Neuronal stem cell (in vitro differentiated cells): ENCODE results near the gene FAM174C.

Experiments
- DNase-seq: peaks from one replicate; pipeline ENCODE4 v3.0.0-alpha.2; 2013; ENCODE audit warnings: low spot score
- H2AFZ ChIP-seq: one replicate; pipeline ENCODE4 v1.6.1; 2013; ENCODE audit warnings: mild to moderate bottlenecking, low read length, inconsistent platforms
- H2AK5ac ChIP-seq: 2 replicates; pipeline ENCODE4 v1.6.1; 2013; ENCODE audit warnings: low read depth, mild to moderate bottlenecking, inconsistent platforms, low read length, moderate library complexity, mixed read lengths
- H2BK120ac ChIP-seq: 2 replicates; pipeline ENCODE4 v1.6.1; 2013; ENCODE audit warnings: low read depth, mild to moderate bottlenecking, inconsistent platforms, low read length, moderate library complexity, mixed read lengths
- H2BK12ac ChIP-seq: one replicate; pipeline ENCODE4 v1.6.1; 2013; ENCODE audit warnings: low read length, inconsistent platforms
- H2BK15ac ChIP-seq: 2 replicates; pipeline ENCODE4 v1.6.1; 2013; ENCODE audit warnings: mild to moderate bottlenecking, low read length, inconsistent platforms, mixed read lengths
- H2BK5ac ChIP-seq: one replicate; pipeline ENCODE4 v1.6.1; 2013; ENCODE audit warnings: inconsistent platforms, mild to moderate bottlenecking, low read length, moderate library complexity
- H3K14ac ChIP-seq: one replicate; pipeline ENCODE4 v1.6.1; 2013; ENCODE audit warnings: low read length, inconsistent platforms
- H3K18ac ChIP-seq: 2 replicates; pipeline ENCODE4 v1.6.1; 2013; ENCODE audit warnings: low read length, inconsistent platforms
- H3K23ac ChIP-seq: 2 replicates; pipeline ENCODE4 v1.6.1; 2013; ENCODE audit warnings: low read depth, mild to moderate bottlenecking, mixed read lengths, low read length, inconsistent platforms; ENCODE audit not compliant: poor library complexity
- H3K27ac ChIP-seq: replicated peaks from 3 replicates; pipeline ENCODE4 v1.5.1; 2013; ENCODE audit warnings: low read length, inconsistent platforms
- H3K27me3 ChIP-seq, 3 experiments: 2 replicates each; pipeline ENCODE4 v1.6.1; 2013; ENCODE audit warnings: low read length in 3 of 3, mild to moderate bottlenecking in 2 of 3, inconsistent platforms in 1 of 3, low read depth in 1 of 3, mixed read lengths in 1 of 3, moderate library complexity in 1 of 3; ENCODE audit not compliant: control insufficient read depth in 3 of 3, insufficient read depth in 3 of 3
- H3K36me3 ChIP-seq, 2 donors: replicated peaks in 1 of 2; 2 replicates each; pipeline ENCODE4 v1.6.1; 2013; ENCODE audit warnings: low read length in 2 of 2; ENCODE audit not compliant: control insufficient read depth in 2 of 2, insufficient read depth in 2 of 2
- H3K4ac ChIP-seq: 2 replicates; pipeline ENCODE4 v1.6.1; 2013; ENCODE audit warnings: inconsistent platforms, mild to moderate bottlenecking, low read length, moderate library complexity
- H3K4me1 ChIP-seq, 2 donors: 1 replicate in 1 of 2; 2 replicates in 1 of 2; pipeline ENCODE4 v1.6.1; 2013; ENCODE audit warnings: low read length in 2 of 2, low read depth in 1 of 2; ENCODE audit not compliant: control insufficient read depth in 2 of 2, insufficient read depth in 1 of 2
- H3K4me2 ChIP-seq: one replicate; pipeline ENCODE4 v1.6.1; 2013; ENCODE audit warnings: mild to moderate bottlenecking, low read length, inconsistent platforms; ENCODE audit not compliant: insufficient read depth, poor library complexity, severe bottlenecking
- H3K4me3 ChIP-seq, 2 donors: 2 replicates each; pipeline ENCODE4 v1.5.1; 2013; ENCODE audit warnings: low read length in 2 of 2, mild to moderate bottlenecking in 2 of 2, inconsistent platforms in 1 of 2, moderate library complexity in 1 of 2
- H3K79me1 ChIP-seq: one replicate; pipeline ENCODE4 v1.6.1; 2013; ENCODE audit warnings: low read depth, mild to moderate bottlenecking, inconsistent platforms, low read length, moderate library complexity
- H3K9ac ChIP-seq: one replicate; pipeline ENCODE4 v1.6.1; 2013; ENCODE audit warnings: mild to moderate bottlenecking, low read depth, low read length, inconsistent platforms; ENCODE audit not compliant: poor library complexity
- H3K9me3 ChIP-seq, 2 donors: replicated peaks in 1 of 2; 2 replicates each; pipeline versions ENCODE3 to v1.6.1; 2013; ENCODE audit warnings: low read length in 2 of 2, mild to moderate bottlenecking in 2 of 2, inconsistent platforms in 1 of 2, low read depth in 1 of 2, mixed read lengths in 1 of 2, moderate library complexity in 1 of 2; ENCODE audit not compliant: control insufficient read depth in 2 of 2, insufficient read depth in 1 of 2
- H4K8ac ChIP-seq: one replicate; pipeline ENCODE4 v1.6.1; 2013; ENCODE audit warnings: low read depth, mild to moderate bottlenecking, inconsistent platforms, low read length, moderate library complexity
- H4K91ac ChIP-seq: one replicate; pipeline ENCODE4 v1.6.1; 2013; ENCODE audit warnings: low read length, low read depth, mild to moderate bottlenecking, inconsistent platforms; ENCODE audit not compliant: poor library complexity
- WGBS, 2 donors: extraction: QIAGEN DNeasy Blood & Tissue Kit; methylation state at CpG; one replicate each; pipeline ENCODE4 v1.1.7; 2013; ENCODE audit warnings: missing lambda C conversion rate in 2 of 2, mixed read lengths in 1 of 2; ENCODE audit not compliant: insufficient read length in 2 of 2, insufficient replicate concordance in 1 of 2; ENCODE audit errors: extremely low coverage in 2 of 2; 5-methylcytosine and 5-hydroxymethylcytosine counted together

FAM174C gene

DNA sequence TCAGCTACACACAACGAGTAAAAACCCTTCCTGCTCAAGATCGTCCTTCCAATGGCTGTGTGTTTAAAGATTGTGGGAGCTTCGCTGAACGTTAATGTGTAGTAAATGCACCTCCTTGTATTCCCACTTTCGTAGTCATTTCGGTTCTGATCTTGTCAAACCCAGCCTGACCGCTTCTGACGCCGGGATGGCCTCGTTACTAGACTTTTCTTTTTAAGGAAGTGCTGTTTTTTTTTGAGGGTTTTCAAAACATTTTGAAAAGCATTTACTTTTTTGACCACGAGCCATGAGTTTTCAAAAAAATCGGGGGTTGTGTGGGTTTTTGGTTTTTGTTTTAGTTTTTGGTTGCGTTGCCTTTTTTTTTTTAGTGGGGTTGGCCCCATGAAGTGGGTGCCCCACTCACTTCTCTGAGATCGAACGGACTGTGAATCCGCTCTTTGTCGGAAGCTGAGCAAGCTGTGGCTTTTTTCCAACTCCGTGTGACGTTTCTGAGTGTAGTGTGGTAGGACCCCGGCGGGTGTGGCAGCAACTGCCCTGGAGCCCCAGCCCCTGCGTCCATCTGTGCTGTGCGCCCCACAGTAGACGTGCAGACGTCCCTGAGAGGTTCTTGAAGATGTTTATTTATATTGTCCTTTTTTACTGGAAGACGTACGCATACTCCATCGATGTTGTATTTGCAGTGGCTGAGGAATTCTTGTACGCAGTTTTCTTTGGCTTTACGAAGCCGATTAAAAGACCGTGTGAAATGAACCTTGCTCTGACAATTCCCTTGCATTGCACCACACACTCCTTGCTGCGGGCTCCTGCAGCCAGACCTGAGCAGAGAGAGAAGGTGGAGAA, 2.7 kb upstream of the FAM174C start:
- H3K4me1 ChIP-seq: peaks cover 33 to 40% of the 10 kb centered on the region in 2 donors
- no peak overlapping the region for H2BK12ac ChIP-seq
- no peak overlapping the region for H2AFZ ChIP-seq
- H3K14ac ChIP-seq: no peak overlapping the region
- H3K79me1 ChIP-seq: peaks cover 15% of the 10 kb centered on the region
- peaks cover 43 to 66% of the 10 kb centered on the region in 2 donors for H3K36me3 ChIP-seq
- H2BK15ac ChIP-seq: no peak overlapping the region
- H2AK5ac ChIP-seq: no peak overlapping the region
- H3K4me3 ChIP-seq: no peak overlapping the region
- no peak overlapping the region for H3K4ac ChIP-seq
- H3K23ac ChIP-seq: no peak overlapping the region
- no peaks in the 10 kb centered on the region for H3K27me3 ChIP-seq
- no peak overlapping the region for H3K4me2 ChIP-seq
- H2BK120ac ChIP-seq: no peak overlapping the region
- no peak overlapping the region for H2BK5ac ChIP-seq
- H3K18ac ChIP-seq: no peak overlapping the region
- no peaks in the 10 kb centered on the region for H3K9me3 ChIP-seq
- no CpG with 5 or more reads among the region's 33 CpGs for WGBS, 2 donors
- peak overlapping the region; percentile 2 for H3K9ac ChIP-seq
- no peak overlapping the region for H4K8ac ChIP-seq
- DNase-seq: no peak
- H3K27ac ChIP-seq: no peak overlapping the region
- H4K91ac ChIP-seq: no peak overlapping the region

- peaks cover 18% of the 10 kb centered on the region for H3K79me1 ChIP-seq
- H3K36me3 ChIP-seq: peaks cover 43 to 69% of the 10 kb centered on the region in 2 donors
- H4K8ac ChIP-seq: no peak overlapping the region
- no peak overlapping the region for H2AFZ ChIP-seq
- H2BK5ac ChIP-seq: no peak overlapping the region
- no peak overlapping the region for H3K4ac ChIP-seq
- H3K18ac ChIP-seq: no peak overlapping the region
- peak overlapping the region; percentile 100 for H3K27ac ChIP-seq
- no peaks in the 10 kb centered on the region for H3K9me3 ChIP-seq
- H3K4me2 ChIP-seq: no peak overlapping the region
- H3K9ac ChIP-seq: no peak overlapping the region
- no peak overlapping the region for H2AK5ac ChIP-seq
- no peak overlapping the region for H2BK12ac ChIP-seq
- no peak overlapping the region for H3K14ac ChIP-seq
- H3K4me1 ChIP-seq: peaks cover 26 to 32% of the 10 kb centered on the region in 2 donors
- no peak overlapping the region for H3K4me3 ChIP-seq
- no peak overlapping the region for H4K91ac ChIP-seq
- H2BK120ac ChIP-seq: no peak overlapping the region
- DNase-seq: no peak
- WGBS, 2 donors: no CpG with 5 or more reads among the region's 25 CpGs
- H3K27me3 ChIP-seq: no peaks in the 10 kb centered on the region
- no peak overlapping the region for H2BK15ac ChIP-seq
- peak overlapping the region; percentile 99 for H3K23ac ChIP-seq
These were observed 1.9 kb upstream of the FAM174C start for GRCh38 chr19:1273263-1274041.

- Histone ChIP-seq H3K79me1 (peaks cover 18% of the 10 kb centered on the region), H3K36me3 (peaks cover 48 to 77% of the 10 kb centered on the region in 2 donors), H3K4me1 (peaks cover 22 to 28% of the 10 kb centered on the region in 2 donors), H3K9ac (peak overlapping the region; percentile 51), H2BK120ac (no peak overlapping the region), H3K4me2 (peak overlapping the region; percentile 60), H2AFZ (no peak overlapping the region), H2AK5ac (peak overlapping the region; percentile 82), H2BK12ac (no peak overlapping the region), H4K8ac (no peak overlapping the region), H3K9me3 (no peaks in the 10 kb centered on the region), H4K91ac (peak overlapping the region; percentile 54), H3K27ac (peak overlapping the region; percentile 100), H2BK15ac (no peak overlapping the region), H3K23ac (peak overlapping the region; percentile 99), H3K27me3 (no peaks in the 10 kb centered on the region), H3K18ac (peak overlapping the region; percentile 83), H2BK5ac (peak overlapping the region; percentile 99), H3K14ac (no peak overlapping the region), H3K4me3 (peak overlapping the region in 1 of 2 donors; percentile 77), H3K4ac (no peak overlapping the region)
- DNase-seq: no peak
- no CpG with 5 or more reads among the region's 46 CpGs for whole genome bisulfite sequencing, 2 donors
These were observed 1.1 kb upstream of the FAM174C start for GRCh38 chr19:1274081-1274851.
